ENCODE measurements around the gene CNNM2.
"Not testable (repeated sequence)": the region's sequence is repeated elsewhere in the genome, so short reads cannot be mapped to it uniquely, and the experiment has no call there.

The CNNM2 gene

DNA sequence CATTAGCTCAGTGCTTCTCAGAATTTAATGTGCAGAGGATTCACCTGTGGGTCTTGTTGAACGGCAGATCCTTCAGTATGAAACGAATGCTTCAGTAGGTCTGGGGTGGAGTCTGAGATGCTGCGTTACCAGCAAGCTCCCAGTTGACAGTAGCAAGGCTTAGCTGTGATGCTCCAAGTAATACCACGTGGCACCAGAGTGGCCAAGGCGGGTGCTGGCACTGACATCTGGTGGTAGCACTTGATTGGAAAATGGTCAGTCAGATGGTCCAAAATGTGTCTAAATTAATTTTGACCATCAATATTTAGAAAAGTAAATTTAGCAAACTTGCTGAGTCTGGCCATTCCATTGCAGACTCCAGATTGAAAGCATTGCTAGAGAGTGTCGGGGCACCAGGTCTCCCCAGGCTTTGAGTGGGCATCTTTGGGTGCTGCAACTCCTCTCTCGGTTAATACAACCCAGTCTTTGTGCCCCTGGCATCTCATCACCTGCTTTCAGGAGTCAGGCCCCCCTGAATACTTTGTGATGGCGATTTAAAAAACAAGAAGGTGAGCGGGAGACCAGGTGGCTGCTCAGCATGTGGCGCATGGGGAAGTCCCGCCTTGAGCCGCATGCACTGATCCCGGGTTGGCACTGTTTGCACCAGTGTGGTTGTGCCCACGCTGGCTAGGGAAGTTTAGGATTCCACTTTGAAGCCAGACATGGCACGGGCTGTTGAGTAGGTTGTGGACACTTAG is 144.9 kb downstream of the CNNM2 start:
- no peak overlapping the region for H3K9ac ChIP-seq (ENCODE audit: low read depth, low read length)
- WGBS, result 84% methylated on average over 15 of the region's 15 CpGs
- H3K27me3 ChIP-seq (ENCODE audit: insufficient read depth, low read length), result no peaks in the 10 kb centered on the region
- peaks cover 6% of the 10 kb centered on the region; the same call in 1 of the 2 replicates for H3K4me1 ChIP-seq (ENCODE audit: insufficient read depth, low read length)
- H3K36me3 ChIP-seq (ENCODE audit: insufficient read depth, low read length), result no peaks in the 10 kb centered on the region
- H3K4me3 ChIP-seq (ENCODE audit: low read length), result no peak overlapping the region
- H3K9me3 ChIP-seq (ENCODE audit: insufficient read depth, low read depth, low read length), result no peaks in the 10 kb centered on the region
- no peak overlapping the region for H3K27ac ChIP-seq (ENCODE audit: low read depth, low read length)

- no peaks in the 10 kb centered on the region for H3K27me3 ChIP-seq (ENCODE audit: insufficient read depth, low read length)
- 92% methylated on average over 4 of the region's 4 CpGs for WGBS
- no peak overlapping the region for H3K4me3 ChIP-seq (ENCODE audit: low read length)
- H3K4me1 ChIP-seq (ENCODE audit: insufficient read depth, low read length), result peaks cover 6% of the 10 kb centered on the region; the same call in 1 of the 2 replicates
- peaks cover 5% of the 10 kb centered on the region; the same call in 1 of the 2 replicates for H3K36me3 ChIP-seq (ENCODE audit: insufficient read depth, low read length)
- no peaks in the 10 kb centered on the region for H3K9me3 ChIP-seq (ENCODE audit: insufficient read depth, low read depth, low read length)
- no peak overlapping the region for H3K9ac ChIP-seq (ENCODE audit: low read depth, low read length)
- no peak overlapping the region for H3K27ac ChIP-seq (ENCODE audit: low read depth, low read length)
Observed at GRCh38 chr10:103064956-103065355, 146.9 kb downstream of the CNNM2 start.

- Histone ChIP-seq H3K9ac (ENCODE audit: low read depth, low read length) (no peak overlapping the region), H3K4me1 (ENCODE audit: insufficient read depth, low read length) (peaks cover 6% of the 10 kb centered on the region; the same call in 1 of the 2 replicates), H3K27me3 (ENCODE audit: insufficient read depth, low read length) (no peaks in the 10 kb centered on the region), H3K9me3 (ENCODE audit: insufficient read depth, low read depth, low read length) (no peaks in the 10 kb centered on the region), H3K36me3 (ENCODE audit: insufficient read depth, low read length) (peaks cover 5% of the 10 kb centered on the region; the same call in 1 of the 2 replicates), H3K4me3 (ENCODE audit: low read length) (no peak overlapping the region), H3K27ac (ENCODE audit: low read depth, low read length) (no peak overlapping the region)
- 92% methylated on average over 16 of the region's 16 CpGs for WGBS
Observed at GRCh38 chr10:103066141-103067098, 148.3 kb downstream of the CNNM2 start.

DNA sequence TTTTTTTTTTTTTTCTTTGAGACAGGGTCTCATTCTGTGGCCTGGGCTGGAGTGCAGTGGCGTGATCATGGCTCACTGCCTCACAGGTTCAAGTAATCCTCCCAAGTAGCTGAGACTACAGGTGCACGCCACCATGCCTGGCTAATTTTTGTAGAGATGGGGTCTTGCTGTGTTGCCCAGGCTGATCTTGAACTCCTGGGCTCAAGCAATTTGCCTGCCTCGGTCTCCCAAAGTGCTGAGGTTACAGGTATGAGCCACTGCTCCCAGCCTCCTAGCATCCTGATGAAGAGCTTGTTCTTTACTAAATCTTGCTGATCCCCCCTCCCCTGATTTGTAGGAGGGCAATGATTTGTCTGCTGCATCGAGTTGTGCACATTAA is 149.0 kb downstream of the CNNM2 start:
- not testable (repeated sequence) for H3K4me3 ChIP-seq (ENCODE audit: low read length)

GRCh38 chr10:103067484-103067883 is 149.4 kb downstream of the CNNM2 start:
- no peaks in the 10 kb centered on the region for H3K9me3 ChIP-seq (ENCODE audit: insufficient read depth, low read depth, low read length)
- 87% methylated on average over 2 of the region's 2 CpGs for WGBS
- H3K27me3 ChIP-seq (ENCODE audit: insufficient read depth, low read length), result no peaks in the 10 kb centered on the region
- no peak overlapping the region for H3K4me3 ChIP-seq (ENCODE audit: low read length)
- no peak overlapping the region for H3K9ac ChIP-seq (ENCODE audit: low read depth, low read length)
- H3K4me1 ChIP-seq (ENCODE audit: insufficient read depth, low read length), result peaks cover 6% of the 10 kb centered on the region; the same call in 1 of the 2 replicates
- H3K27ac ChIP-seq (ENCODE audit: low read depth, low read length), result no peak overlapping the region
- peaks cover 5% of the 10 kb centered on the region; the same call in 1 of the 2 replicates for H3K36me3 ChIP-seq (ENCODE audit: insufficient read depth, low read length)

More for the DNA sequence above, 149.0 kb downstream of the CNNM2 start:
- H3K36me3 ChIP-seq (ENCODE audit: insufficient read depth, low read length); H3K9me3 ChIP-seq (ENCODE audit: insufficient read depth, low read depth, low read length); H3K9ac ChIP-seq (ENCODE audit: low read depth, low read length); H3K27ac ChIP-seq (ENCODE audit: low read depth, low read length); H3K27me3 ChIP-seq (ENCODE audit: insufficient read depth, low read length); H3K4me1 ChIP-seq (ENCODE audit: insufficient read depth, low read length): not testable (repeated sequence)
- WGBS, result 88% methylated on average over 4 of the region's 4 CpGs

DNA sequence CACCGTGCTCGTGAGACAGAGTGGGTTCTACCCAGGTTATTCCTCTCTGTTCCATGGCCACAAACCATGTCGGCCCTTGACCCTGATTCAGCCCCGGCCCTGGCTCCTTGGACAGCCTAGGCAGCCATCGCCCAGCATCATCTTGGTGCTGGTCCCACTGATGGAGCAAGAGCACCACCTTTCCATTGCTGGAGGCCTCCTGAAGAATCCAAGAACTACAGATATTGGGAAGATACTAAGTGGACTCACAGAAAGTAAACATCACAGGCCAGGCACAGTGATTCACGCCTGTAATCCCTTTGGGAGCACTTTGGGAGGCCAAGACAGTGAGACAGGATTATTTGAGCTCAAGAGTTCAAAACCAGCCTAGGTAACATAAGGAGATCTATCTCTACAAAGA is 149.9 kb downstream of the CNNM2 start:
- Histone ChIP-seq H3K9ac (ENCODE audit: low read depth, low read length) (no peak overlapping the region), H3K27ac (ENCODE audit: low read depth, low read length) (no peak overlapping the region), H3K27me3 (ENCODE audit: insufficient read depth, low read length) (no peaks in the 10 kb centered on the region), H3K36me3 (ENCODE audit: insufficient read depth, low read length) (peaks cover 5% of the 10 kb centered on the region; the same call in 1 of the 2 replicates), H3K4me3 (ENCODE audit: low read length) (no peak overlapping the region), H3K9me3 (ENCODE audit: insufficient read depth, low read depth, low read length) (no peaks in the 10 kb centered on the region), H3K4me1 (ENCODE audit: insufficient read depth, low read length) (peaks cover 2% of the 10 kb centered on the region; the same call in 1 of the 2 replicates)
- WGBS, result 93% methylated on average over 6 of the region's 6 CpGs

- Histone ChIP-seq H3K27me3 (ENCODE audit: insufficient read depth, low read length) (no peaks in the 10 kb centered on the region), H3K9ac (ENCODE audit: low read depth, low read length) (no peak overlapping the region), H3K4me1 (ENCODE audit: insufficient read depth, low read length) (no peaks in the 10 kb centered on the region), H3K27ac (ENCODE audit: low read depth, low read length) (no peak overlapping the region), H3K36me3 (ENCODE audit: insufficient read depth, low read length) (peaks cover 5% of the 10 kb centered on the region; the same call in 1 of the 2 replicates), H3K9me3 (ENCODE audit: insufficient read depth, low read depth, low read length) (no peaks in the 10 kb centered on the region), H3K4me3 (ENCODE audit: low read length) (no peak overlapping the region)
- 51% methylated on average over 16 of the region's 16 CpGs for WGBS
Observed at GRCh38 chr10:103069453-103070331, 151.6 kb downstream of the CNNM2 start.

DNA sequence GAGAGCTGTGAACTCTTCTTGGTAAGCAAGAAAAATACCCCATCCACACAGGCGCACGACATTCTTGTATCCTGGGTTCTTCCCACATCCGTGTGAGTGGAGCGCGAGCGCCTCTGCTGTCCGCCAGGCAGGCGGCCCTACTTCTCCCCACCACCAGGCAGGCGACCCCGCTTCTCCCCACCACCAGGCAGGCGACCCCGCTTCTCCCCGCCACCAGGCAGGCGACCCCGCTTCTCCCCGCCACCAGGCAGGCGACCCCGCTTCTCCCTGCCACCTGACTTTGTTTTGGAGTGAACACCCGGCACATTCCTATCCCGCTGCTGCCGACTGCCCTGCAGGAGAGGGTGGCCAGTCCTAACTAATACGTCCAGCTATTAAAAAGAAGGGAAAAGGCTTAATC is 154.2 kb downstream of the CNNM2 start:
- 94% methylated on average over 22 of the region's 22 CpGs for WGBS
- Histone ChIP-seq H3K9ac (ENCODE audit: low read depth, low read length) (no peak overlapping the region), H3K4me3 (ENCODE audit: low read length) (no peak overlapping the region)

GRCh38 chr10:103072891-103073290 is 154.8 kb downstream of the CNNM2 start:
- H3K36me3 ChIP-seq (ENCODE audit: insufficient read depth, low read length), result peaks cover 13% of the 10 kb centered on the region
- no peaks in the 10 kb centered on the region for H3K27me3 ChIP-seq (ENCODE audit: insufficient read depth, low read length)
- no peaks in the 10 kb centered on the region for H3K4me1 ChIP-seq (ENCODE audit: insufficient read depth, low read length)
- H3K9me3 ChIP-seq (ENCODE audit: insufficient read depth, low read depth, low read length), result no peaks in the 10 kb centered on the region
- no peak overlapping the region for H3K4me3 ChIP-seq (ENCODE audit: low read length)
- H3K27ac ChIP-seq (ENCODE audit: low read depth, low read length), result no peak overlapping the region
- no peak overlapping the region for H3K9ac ChIP-seq (ENCODE audit: low read depth, low read length)
- 98% methylated on average over 7 of the region's 8 CpGs for WGBS

More for the DNA sequence above, 154.2 kb downstream of the CNNM2 start:
- Histone ChIP-seq H3K9me3 (ENCODE audit: insufficient read depth, low read depth, low read length) (no peaks in the 10 kb centered on the region), H3K4me1 (ENCODE audit: insufficient read depth, low read length) (no peaks in the 10 kb centered on the region), H3K27ac (ENCODE audit: low read depth, low read length) (no peak overlapping the region), H3K36me3 (ENCODE audit: insufficient read depth, low read length) (peaks cover 11% of the 10 kb centered on the region), H3K27me3 (ENCODE audit: insufficient read depth, low read length) (no peaks in the 10 kb centered on the region)

- Histone ChIP-seq H3K9ac (ENCODE audit: low read depth, low read length) (no peak overlapping the region), H3K4me3 (ENCODE audit: low read length) (no peak overlapping the region), H3K27me3 (ENCODE audit: insufficient read depth, low read length) (no peaks in the 10 kb centered on the region), H3K4me1 (ENCODE audit: insufficient read depth, low read length) (no peaks in the 10 kb centered on the region), H3K9me3 (ENCODE audit: insufficient read depth, low read depth, low read length) (no peaks in the 10 kb centered on the region), H3K27ac (ENCODE audit: low read depth, low read length) (no peak overlapping the region), H3K36me3 (ENCODE audit: insufficient read depth, low read length) (peaks cover 8% of the 10 kb centered on the region; the same call in 1 of the 2 replicates)
- 93% methylated on average over 21 of the region's 21 CpGs for WGBS
Observed at GRCh38 chr10:103077020-103077419, 158.9 kb downstream of the CNNM2 start.

Data from HUES64 (cell line).